WTC11 (cell line): Measurements from ENCODE around the gene OXER1.
A peak's percentile ranks its signal among the peaks of the same experiment; 100 is the strongest.

ENCODE experiments used
- CREB1 ChIP-seq: sonication (generic); formaldehyde crosslinking; IDR thresholded peaks from 2 replicates; pipeline ENCODE4 v1.8.0; 2023; ENCODE audit warnings: mild to moderate bottlenecking, missing genetic modification reagents
- CTCF ChIP-seq: fragments of 200-600 bp; IDR thresholded peaks from 2 replicates; pipeline ENCODE4 v1.8.0; 2022; ENCODE audit warnings: antibody characterized with exemption
- ETV6 ChIP-seq: sonication (generic); formaldehyde crosslinking; IDR thresholded peaks from 2 replicates; pipeline ENCODE4 v1.8.1; 2022; ENCODE audit warnings: mild to moderate bottlenecking, missing genetic modification reagents
- FOXP1 ChIP-seq: sonication (generic); formaldehyde crosslinking; IDR thresholded peaks from 2 replicates; pipeline ENCODE4 v1.8.0; 2022; ENCODE audit warnings: missing genetic modification reagents, mild to moderate bottlenecking, moderate library complexity, borderline replicate concordance
- KAT7 ChIP-seq: sonication (generic); formaldehyde crosslinking; IDR thresholded peaks from 2 replicates; pipeline ENCODE4 v1.8.1; 2023; ENCODE audit warnings: missing genetic modification reagents, mild to moderate bottlenecking, borderline replicate concordance
- USF2 ChIP-seq: sonication (generic); formaldehyde crosslinking; IDR thresholded peaks from 2 replicates; pipeline ENCODE4 v1.8.1; 2023; ENCODE audit warnings: mild to moderate bottlenecking, missing genetic modification reagents, moderate library complexity
- ZNF263 ChIP-seq: sonication (generic); formaldehyde crosslinking; IDR thresholded peaks from 2 replicates; pipeline ENCODE4 v1.8.1; 2022; ENCODE audit warnings: low read depth, mild to moderate bottlenecking, moderate library complexity, missing genetic modification reagents
- TF ChIP-seq, protein P1 (sequence below): sonication (generic); formaldehyde crosslinking; IDR thresholded peaks from 2 replicates; pipeline ENCODE4 v1.8.1; 2022; ENCODE audit warnings: low read depth, missing genetic modification reagents, borderline replicate concordance
- TF ChIP-seq, protein P2 (sequence below): sonication (generic); formaldehyde crosslinking; IDR thresholded peaks from 2 replicates; pipeline ENCODE4 v1.8.0; 2022; ENCODE audit warnings: mild to moderate bottlenecking, missing genetic modification reagents
- TF ChIP-seq, protein P3 (sequence below): fragments of 250-450 bp; sonication (Bioruptor Pico); IDR thresholded peaks from 2 replicates; pipeline ENCODE4 v2.1.2; 2022; ENCODE audit warnings: mild to moderate bottlenecking, moderate library complexity

- TF ChIP-seq FOXP1 (CRISPR knock-in tag), result no peak
- peak; percentile 27; the same call in 1 of the 2 replicates for TF ChIP-seq CTCF
- no peak for TF ChIP-seq ETV6
- no peak for TF ChIP-seq CREB1 (CRISPR knock-in tag)
- TF ChIP-seq, protein P1, sequence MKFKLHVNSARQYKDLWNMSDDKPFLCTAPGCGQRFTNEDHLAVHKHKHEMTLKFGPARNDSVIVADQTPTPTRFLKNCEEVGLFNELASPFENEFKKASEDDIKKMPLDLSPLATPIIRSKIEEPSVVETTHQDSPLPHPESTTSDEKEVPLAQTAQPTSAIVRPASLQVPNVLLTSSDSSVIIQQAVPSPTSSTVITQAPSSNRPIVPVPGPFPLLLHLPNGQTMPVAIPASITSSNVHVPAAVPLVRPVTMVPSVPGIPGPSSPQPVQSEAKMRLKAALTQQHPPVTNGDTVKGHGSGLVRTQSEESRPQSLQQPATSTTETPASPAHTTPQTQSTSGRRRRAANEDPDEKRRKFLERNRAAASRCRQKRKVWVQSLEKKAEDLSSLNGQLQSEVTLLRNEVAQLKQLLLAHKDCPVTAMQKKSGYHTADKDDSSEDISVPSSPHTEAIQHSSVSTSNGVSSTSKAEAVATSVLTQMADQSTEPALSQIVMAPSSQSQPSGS, result no peak
- no peak for TF ChIP-seq USF2 (CRISPR knock-in tag)
- TF ChIP-seq, protein P2, sequence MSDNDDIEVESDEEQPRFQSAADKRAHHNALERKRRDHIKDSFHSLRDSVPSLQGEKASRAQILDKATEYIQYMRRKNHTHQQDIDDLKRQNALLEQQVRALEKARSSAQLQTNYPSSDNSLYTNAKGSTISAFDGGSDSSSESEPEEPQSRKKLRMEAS (CRISPR knock-in tag), result no peak
- no peak for TF ChIP-seq ZNF263
- TF ChIP-seq, protein P3, sequence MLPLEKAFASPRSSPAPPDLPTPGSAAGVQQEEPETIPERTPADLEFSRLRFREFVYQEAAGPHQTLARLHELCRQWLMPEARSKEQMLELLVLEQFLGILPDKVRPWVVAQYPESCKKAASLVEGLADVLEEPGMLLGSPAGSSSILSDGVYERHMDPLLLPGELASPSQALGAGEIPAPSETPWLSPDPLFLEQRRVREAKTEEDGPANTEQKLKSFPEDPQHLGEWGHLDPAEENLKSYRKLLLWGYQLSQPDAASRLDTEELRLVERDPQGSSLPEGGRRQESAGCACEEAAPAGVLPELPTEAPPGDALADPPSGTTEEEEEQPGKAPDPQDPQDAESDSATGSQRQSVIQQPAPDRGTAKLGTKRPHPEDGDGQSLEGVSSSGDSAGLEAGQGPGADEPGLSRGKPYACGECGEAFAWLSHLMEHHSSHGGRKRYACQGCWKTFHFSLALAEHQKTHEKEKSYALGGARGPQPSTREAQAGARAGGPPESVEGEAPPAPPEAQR (CRISPR knock-in tag), result no peak
- TF ChIP-seq KAT7 (CRISPR knock-in tag), result no peak
Measured at GRCh38 chr2:42812899-42813479, 49.1 kb upstream of the OXER1 start.
